SKM-1 (cell line): Measurements from ENCODE around the gene METTL17.

Experiments
- DNase-seq: peaks from one replicate; lab custom pipeline; 2025; ENCODE audit not compliant: unreplicated experiment; lab: John Stamatoyannopoulos, UW

The METTL17 gene

DNA sequence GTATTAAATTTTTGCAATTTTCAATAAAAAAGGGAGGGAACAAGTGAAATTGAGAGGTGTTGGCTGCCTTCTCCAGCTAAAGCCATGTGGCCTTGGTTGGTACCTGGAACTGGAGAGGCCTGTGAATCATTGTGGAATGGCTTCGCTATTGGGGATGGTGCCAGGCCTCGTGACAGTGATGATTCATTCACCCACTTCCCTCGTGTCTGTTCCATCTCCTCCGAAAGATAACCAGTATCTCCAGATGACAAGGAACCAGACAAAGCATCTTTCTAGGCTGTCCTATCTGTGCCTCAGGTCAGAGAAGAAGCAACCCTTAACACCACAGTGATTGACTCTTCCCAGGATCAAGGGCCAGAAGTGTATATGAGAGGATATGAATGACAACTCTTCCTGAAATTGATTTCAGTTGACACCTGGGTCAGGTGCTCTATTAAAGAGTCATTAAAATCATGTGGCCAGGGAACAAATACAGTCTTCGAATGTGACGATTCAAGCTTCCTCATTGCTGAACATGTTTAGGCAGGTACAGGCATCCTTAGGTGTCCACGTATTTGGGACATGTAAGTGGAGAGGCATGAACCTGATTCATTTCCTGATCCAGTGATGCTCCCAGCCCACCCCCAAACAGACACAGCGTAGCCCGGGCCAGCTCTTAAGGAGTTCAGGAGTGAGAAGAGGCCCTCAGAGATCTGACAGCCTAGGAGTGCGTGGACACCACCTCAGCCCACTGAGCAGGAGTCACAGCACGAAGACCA is 52.1 kb downstream of the METTL17 start, which contains the start of gene RNASE7:
Gene RNASE7, plus strand, starts transcription at position 687 of the 758 bp plus-strand sequence. CDS start 631 bp downstream, outside the sequence.
- DNase-seq = no peak

DNA sequence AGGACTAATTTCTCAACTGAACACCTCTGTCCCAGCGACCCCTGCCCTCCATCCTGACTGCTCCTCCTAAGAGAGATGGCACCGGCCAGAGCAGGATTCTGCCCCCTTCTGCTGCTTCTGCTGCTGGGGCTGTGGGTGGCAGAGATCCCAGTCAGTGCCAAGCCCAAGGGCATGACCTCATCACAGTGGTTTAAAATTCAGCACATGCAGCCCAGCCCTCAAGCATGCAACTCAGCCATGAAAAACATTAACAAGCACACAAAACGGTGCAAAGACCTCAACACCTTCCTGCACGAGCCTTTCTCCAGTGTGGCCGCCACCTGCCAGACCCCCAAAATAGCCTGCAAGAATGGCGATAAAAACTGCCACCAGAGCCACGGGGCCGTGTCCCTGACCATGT is 53.1 kb downstream of the METTL17 start:
- DNase-seq = no peak

GRCh38 chr14:21043387-21043973 is 53.7 kb downstream of the METTL17 start:
- DNase-seq = no peak

GRCh38 chr14:21043974-21044618 is 54.3 kb downstream of the METTL17 start:
- DNase-seq = peak; percentile 25
